ENCODE data around the gene ITPR2. TPM values are rescaled to one million over a fixed set of nuclear protein-coding genes. Genes with fewer than 3 reads are reported as not detected.
A peak's percentile ranks its signal among the peaks of the same experiment; 100 is the strongest.

Gene ITPR2
- total RNA-seq, 2 experiments from 2014 or later, result 25.6 to 44.7 TPM

DNA sequence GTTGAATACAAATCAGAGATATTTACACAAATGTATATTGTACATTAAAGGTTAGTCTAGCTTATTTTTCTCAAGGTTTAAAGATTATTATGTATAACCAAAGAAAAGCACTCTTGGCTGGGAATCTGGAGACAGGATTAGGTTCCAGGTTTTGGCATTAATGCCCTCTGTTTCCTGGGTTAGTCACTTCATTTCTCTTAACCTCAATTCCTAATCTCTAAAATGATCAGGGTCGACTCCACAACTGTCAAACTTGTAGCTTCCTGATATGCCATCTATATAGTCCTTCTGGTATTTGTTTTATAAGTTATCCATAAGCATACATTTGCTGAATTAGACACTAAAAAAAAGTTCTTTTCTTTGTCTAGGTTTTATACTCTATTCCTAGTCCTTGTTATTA, 2.6 kb downstream of the ITPR2 start:
- intact Hi-C loops (cut with micrococcal nuclease; ENCODE audit: unreplicated experiment), result loop anchor here (5.0 to 10.0 kb wide), 5 partner anchors 98 to 1578 kb away; partner anchors contain the start of gene KRAS
- Histone ChIP-seq H3K9me3 (ENCODE audit: low read length) (no peaks in the 10 kb centered on the region), H3K36me3 (ENCODE audit: insufficient read depth, low read length) (no peaks in the 10 kb centered on the region), H3K4me1 (ENCODE audit: insufficient read depth, low read length, poor library complexity, severe bottlenecking) (peaks cover 55% of the 10 kb centered on the region), H3K9me2 (ENCODE audit: insufficient read depth, low read length) (no peaks in the 10 kb centered on the region), H3K4me3 (ENCODE audit: low read depth, low read length, poor library complexity, severe bottlenecking) (peak overlapping the region; percentile 59), H2AFZ (ENCODE audit: low read length) (no peak overlapping the region), H3K4me2 (ENCODE audit: low read length) (peak overlapping the region; percentile 81), H4K20me1 (ENCODE audit: insufficient read depth, low read length) (peaks cover 9% of the 10 kb centered on the region; the same call in 1 of the 2 replicates), H3K27ac (ENCODE audit: low read depth, low read length, poor library complexity, severe bottlenecking) (no peak overlapping the region), H3K79me2 (ENCODE audit: insufficient read depth, low read depth, low read length) (peaks cover 14% of the 10 kb centered on the region; the same call in 1 of the 2 replicates)
- DNase-seq (ENCODE audit: low spot score), result no peak
- BruUV-seq (replicated peaks), result TSS peak; percentile 37
- POLR2A ChIA-PET, result interaction anchor here (0.6 to 5.4 kb wide), 10 partner anchors 10 to 698 kb away, joined by 3 to 40 read pairs (median 3); no protein-coding TSS in a partner anchor
- no peak for TF ChIP-seq EZH2phosphoT487 (IDR thresholded peaks at IDR 0.05; ENCODE audit: borderline replicate concordance, low read depth, low read length)
- TF ChIP-seq, protein P1, sequence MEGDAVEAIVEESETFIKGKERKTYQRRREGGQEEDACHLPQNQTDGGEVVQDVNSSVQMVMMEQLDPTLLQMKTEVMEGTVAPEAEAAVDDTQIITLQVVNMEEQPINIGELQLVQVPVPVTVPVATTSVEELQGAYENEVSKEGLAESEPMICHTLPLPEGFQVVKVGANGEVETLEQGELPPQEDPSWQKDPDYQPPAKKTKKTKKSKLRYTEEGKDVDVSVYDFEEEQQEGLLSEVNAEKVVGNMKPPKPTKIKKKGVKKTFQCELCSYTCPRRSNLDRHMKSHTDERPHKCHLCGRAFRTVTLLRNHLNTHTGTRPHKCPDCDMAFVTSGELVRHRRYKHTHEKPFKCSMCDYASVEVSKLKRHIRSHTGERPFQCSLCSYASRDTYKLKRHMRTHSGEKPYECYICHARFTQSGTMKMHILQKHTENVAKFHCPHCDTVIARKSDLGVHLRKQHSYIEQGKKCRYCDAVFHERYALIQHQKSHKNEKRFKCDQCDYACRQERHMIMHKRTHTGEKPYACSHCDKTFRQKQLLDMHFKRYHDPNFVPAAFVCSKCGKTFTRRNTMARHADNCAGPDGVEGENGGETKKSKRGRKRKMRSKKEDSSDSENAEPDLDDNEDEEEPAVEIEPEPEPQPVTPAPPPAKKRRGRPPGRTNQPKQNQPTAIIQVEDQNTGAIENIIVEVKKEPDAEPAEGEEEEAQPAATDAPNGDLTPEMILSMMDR (conservative IDR thresholded peaks at IDR 0.05; ENCODE audit: low read length), result no peak
- CTCF ChIA-PET (ENCODE audit: unreplicated experiment), result interaction anchor here (0.9 kb wide), 1 partner anchor 190 kb away, joined by 3 read pairs; no protein-coding TSS in a partner anchor

DNA sequence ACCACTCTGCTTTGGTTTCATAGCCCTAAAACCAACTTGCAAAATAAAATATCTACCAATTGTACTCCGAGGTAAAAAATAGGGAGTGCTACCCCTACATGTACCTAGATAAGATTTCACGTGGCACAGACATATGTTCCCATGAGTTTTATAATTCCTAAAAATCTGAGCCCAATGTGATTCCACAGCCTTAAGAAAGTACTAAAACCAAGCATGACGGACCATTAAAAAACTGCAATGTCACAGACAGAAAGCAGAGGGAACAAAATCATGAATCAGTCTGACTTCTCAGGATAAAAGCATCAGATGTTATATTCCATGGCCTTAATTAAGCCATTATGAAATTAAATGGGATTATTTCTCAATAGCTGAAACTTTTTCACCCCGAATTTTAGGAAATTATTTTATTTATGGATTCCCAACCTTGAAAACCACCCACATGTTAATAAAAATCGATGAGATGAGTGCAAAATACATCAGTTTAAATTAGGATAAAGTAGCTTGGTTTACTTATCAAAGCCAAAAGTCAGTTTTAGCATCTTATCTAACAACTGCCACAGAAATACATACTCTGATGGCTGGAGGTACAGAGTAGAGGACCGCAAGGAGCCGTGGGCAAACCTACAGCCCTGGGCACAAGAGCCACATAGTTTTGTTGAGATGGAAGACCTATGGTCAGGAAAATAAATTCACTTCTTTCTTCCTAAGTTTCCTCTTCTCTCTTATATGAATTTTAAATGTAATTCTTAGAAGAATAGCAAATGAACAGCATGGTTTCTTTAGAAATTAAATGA, 4.5 kb downstream of the ITPR2 start:
- intact Hi-C loops (cut with micrococcal nuclease; ENCODE audit: unreplicated experiment), result no loop called here
- Histone ChIP-seq H3K79me2 (ENCODE audit: insufficient read depth, low read depth, low read length) (peaks cover 14% of the 10 kb centered on the region; the same call in 1 of the 2 replicates), H3K27ac (ENCODE audit: low read depth, low read length, poor library complexity, severe bottlenecking) (no peak overlapping the region), H3K4me3 (ENCODE audit: low read depth, low read length, poor library complexity, severe bottlenecking) (no peak overlapping the region), H3K4me2 (ENCODE audit: low read length) (peak overlapping the region; percentile 43; the same call in 1 of the 2 replicates), H2AFZ (ENCODE audit: low read length) (no peak overlapping the region), H4K20me1 (ENCODE audit: insufficient read depth, low read length) (peaks cover 9% of the 10 kb centered on the region; the same call in 1 of the 2 replicates), H3K36me3 (ENCODE audit: insufficient read depth, low read length) (no peaks in the 10 kb centered on the region), H3K4me1 (ENCODE audit: insufficient read depth, low read length, poor library complexity, severe bottlenecking) (peaks cover 40% of the 10 kb centered on the region), H3K9me2 (ENCODE audit: insufficient read depth, low read length) (no peaks in the 10 kb centered on the region), H3K9me3 (ENCODE audit: low read length) (no peaks in the 10 kb centered on the region)
- no TSS peak for BruUV-seq (replicated peaks)
- POLR2A ChIA-PET, result interaction anchor here (0.8 kb wide), 1 partner anchor 10 kb away, joined by 3 read pairs; no protein-coding TSS in a partner anchor
- no peak for DNase-seq (ENCODE audit: low spot score)
- CTCF ChIA-PET (ENCODE audit: unreplicated experiment), result no interaction called here
- TF ChIP-seq, protein P1 (conservative IDR thresholded peaks at IDR 0.05; ENCODE audit: low read length), result no peak
- no peak for TF ChIP-seq EZH2phosphoT487 (IDR thresholded peaks at IDR 0.05; ENCODE audit: borderline replicate concordance, low read depth, low read length)
